Measurements from ENCODE around the gene SCG3. TPM values are rescaled to one million over a fixed set of nuclear protein-coding genes. Genes with fewer than 3 reads are reported as not detected.

SCG3 gene
- total RNA-seq, 1 donor from 2014 or later: 0.51 TPM

- no peak for DNase-seq
Measured at GRCh38 chr15:51678096-51678495, 3.2 kb upstream of the SCG3 start.

- no peak for DNase-seq
Measured at GRCh38 chr15:51680321-51680720, 982 bp upstream of the SCG3 start.

GRCh38 chr15:51687565-51687964, 6.3 kb downstream of the SCG3 start:
- DNase-seq: no peak

GRCh38 chr15:51688863-51689262, 7.6 kb downstream of the SCG3 start:
- no peak for DNase-seq

GRCh38 chr15:51692154-51692553, 10.9 kb downstream of the SCG3 start:
- no peak for DNase-seq

- DNase-seq: no peak
Measured at GRCh38 chr15:51696566-51696965, 15.3 kb downstream of the SCG3 start.

- no peak for DNase-seq
Measured at GRCh38 chr15:51697163-51697562, 15.9 kb downstream of the SCG3 start.

- no peak for DNase-seq
Measured at GRCh38 chr15:51699373-51699772, 18.1 kb downstream of the SCG3 start.

GRCh38 chr15:51702710-51703109, 21.4 kb downstream of the SCG3 start:
- no peak for DNase-seq

- DNase-seq: peak; percentile 77
Measured at GRCh38 chr15:51706291-51706690, 25.0 kb downstream of the SCG3 start.

- DNase-seq: no peak
Measured at GRCh38 chr15:51706926-51707608, 25.8 kb downstream of the SCG3 start.

GRCh38 chr15:51708013-51708412, 26.7 kb downstream of the SCG3 start:
- peak; percentile 84 for DNase-seq

GRCh38 chr15:51709031-51709430, 27.7 kb downstream of the SCG3 start:
- DNase-seq: no peak

GRCh38 chr15:51714162-51714561, 32.9 kb downstream of the SCG3 start:
- no peak for DNase-seq

GRCh38 chr15:51714911-51715310, 33.6 kb downstream of the SCG3 start:
- DNase-seq: no peak

GRCh38 chr15:51718219-51718618, 36.9 kb downstream of the SCG3 start:
- DNase-seq: no peak

- DNase-seq: no peak
Measured at GRCh38 chr15:51718746-51719145, 37.4 kb downstream of the SCG3 start.

- no peak for DNase-seq
Measured at GRCh38 chr15:51720201-51720995, 39.1 kb downstream of the SCG3 start.

- no peak for DNase-seq
Measured at GRCh38 chr15:51721199-51721960, 40.1 kb downstream of the SCG3 start.

- DNase-seq: no peak
Measured at GRCh38 chr15:51724199-51724598, 42.9 kb downstream of the SCG3 start.

GRCh38 chr15:51724673-51725072, 43.4 kb downstream of the SCG3 start:
- DNase-seq: no peak

GRCh38 chr15:51726302-51727073, 45.2 kb downstream of the SCG3 start:
- DNase-seq: peak; percentile 68
